GM18511 (cell line): ENCODE data around the gene CACNB4.

Experiments used
- ATAC-seq: cut with Tn5 transposase; IDR thresholded peaks from one replicate; pipeline ENCODE4 v1.9.1; 2021; ENCODE audit warnings: mild to moderate bottlenecking, moderate library complexity; ENCODE audit not compliant: unreplicated experiment

The CACNB4 gene

GRCh38 chr2:151872463-151872862 lies 226.4 kb downstream of the CACNB4 start:
- no peak for ATAC-seq

DNA sequence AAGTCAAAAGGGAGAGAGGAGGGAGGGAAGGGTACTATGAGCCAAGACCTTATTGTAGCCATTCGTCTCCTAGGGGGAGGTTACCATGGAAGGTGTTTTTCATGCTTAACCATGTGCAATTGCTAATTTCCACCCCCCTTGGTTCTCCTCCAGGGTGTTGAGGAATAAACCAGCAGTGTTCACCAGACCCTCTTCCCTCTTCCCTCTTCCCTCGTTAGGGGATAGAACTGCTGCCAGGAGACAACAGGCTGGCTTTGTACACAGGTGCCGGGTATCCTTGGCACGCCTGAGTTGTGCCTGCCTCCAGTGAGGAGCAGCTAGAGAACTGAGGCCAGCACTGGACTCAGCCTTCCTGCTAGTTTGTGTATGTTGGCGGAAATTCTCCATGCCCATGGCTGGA lies 229.6 kb downstream of the CACNB4 start:
- ATAC-seq = no peak

GRCh38 chr2:151862700-151863099 lies 236.1 kb downstream of the CACNB4 start:
- peak; percentile 99 for ATAC-seq

- ATAC-seq = no peak
These were observed 237.7 kb downstream of the CACNB4 start for GRCh38 chr2:151861174-151861573.

DNA sequence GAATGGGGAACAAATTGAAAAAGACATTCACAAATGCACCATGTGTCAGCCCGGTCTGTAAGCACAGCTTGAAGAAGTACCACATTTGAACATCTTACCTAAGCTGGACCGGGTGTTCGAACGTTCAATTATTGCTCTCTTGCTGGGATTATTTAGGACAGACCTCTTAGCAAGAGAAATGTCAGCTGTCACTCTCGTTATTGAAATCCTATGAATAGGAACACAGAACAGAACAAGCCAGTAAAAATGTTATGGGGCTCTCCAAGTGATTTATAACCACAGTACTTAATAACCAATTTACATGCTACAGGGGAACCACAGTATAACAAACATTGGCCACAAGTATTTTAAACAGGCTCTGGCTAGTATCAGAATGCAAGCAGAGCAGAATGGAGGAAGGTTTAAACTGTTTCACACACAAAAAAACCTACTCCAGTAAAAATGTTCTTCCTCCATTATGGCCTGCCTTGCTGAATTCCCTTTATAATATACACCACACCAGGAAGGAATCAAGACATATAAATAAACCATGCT lies 238.2 kb downstream of the CACNB4 start:
- ATAC-seq = no peak

DNA sequence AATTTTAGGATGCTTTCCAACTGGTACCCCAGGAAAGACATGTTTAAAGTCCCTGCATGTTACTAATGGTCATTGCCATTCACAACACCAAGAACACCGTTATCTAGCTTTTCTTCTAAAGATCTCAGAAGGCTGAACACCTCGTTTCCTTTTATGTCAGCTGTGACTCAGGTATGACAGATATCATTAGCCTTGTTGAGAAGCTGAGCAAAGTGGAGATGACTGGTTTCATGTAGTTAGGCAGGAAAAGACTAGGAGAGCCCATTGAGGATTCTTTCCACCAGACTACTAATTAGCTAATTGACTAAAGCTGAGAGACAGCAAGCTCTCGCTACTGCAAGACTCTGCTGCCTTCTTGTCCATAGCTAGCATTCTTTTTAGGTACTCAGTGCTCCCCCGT lies 238.6 kb downstream of the CACNB4 start:
- ATAC-seq = no peak

- no peak for ATAC-seq
These were observed 241.2 kb downstream of the CACNB4 start for GRCh38 chr2:151857650-151858049.

- ATAC-seq = no peak
These were observed 243.7 kb downstream of the CACNB4 start for GRCh38 chr2:151855111-151855510.

DNA sequence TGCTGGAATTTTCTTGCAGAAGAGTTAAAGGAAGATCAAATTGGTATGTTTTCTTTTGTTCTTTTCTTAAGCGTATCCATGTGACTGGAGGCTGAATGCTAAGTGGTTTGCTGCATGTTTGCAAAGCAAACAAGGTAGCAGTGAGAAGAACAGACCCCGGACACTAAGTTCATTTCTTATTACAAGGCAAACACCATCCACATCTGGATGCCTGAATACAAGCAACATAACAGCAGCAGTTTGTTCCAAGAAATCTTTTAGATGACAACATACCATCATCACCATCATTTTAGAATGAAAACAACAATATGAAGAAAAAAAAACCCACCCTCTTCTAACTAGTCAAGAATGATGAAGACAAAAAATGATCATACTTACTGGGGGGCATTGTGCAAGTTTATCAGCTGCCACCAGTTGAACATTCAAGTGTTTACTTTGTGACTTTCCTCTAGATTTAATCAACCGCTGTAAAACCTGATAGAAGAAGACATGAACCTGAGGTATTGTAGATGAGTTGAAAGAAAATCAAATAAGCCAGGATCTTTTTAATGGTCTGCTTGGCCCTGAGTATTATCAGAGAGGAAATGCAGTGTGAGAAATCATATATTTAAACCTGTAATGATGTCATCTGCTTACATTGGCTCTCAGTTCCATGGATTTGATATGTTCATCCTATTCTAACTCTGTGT lies 245.6 kb downstream of the CACNB4 start:
- ATAC-seq = no peak

DNA sequence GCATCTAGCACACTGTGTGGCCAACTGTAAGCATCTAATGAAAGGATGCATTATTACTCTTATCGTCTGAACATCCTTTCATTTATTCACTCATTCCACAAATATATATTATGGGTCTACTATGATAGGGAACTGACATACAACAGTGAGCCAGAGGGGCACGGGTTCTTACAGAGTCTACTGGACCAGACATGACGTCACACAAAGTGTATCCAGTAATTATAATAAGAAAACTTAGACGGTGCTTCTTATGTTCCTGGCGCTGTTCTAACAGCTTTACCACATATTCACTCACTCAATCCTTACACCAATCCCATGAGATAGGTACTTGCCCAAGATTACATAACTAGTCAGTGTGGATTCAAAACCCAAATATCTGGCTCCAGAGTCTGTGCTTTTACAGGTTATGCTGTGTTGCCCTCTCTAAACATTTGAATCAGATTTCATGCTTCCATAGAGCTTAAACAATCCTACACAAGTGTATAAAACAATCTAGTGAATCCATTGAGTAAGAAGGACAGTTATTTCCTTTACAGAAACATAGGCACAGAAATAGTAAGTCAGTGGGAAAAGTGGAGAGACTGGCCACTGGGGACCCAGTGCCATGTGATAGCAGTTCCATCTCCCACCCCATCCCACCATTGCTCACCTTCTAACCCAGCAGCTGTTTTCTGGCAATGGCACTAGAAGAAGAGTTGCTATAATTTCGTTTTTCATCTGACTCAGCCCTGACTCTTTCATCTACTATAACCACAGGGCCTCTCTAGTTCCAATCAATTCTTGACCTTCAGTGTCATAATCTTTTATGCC lies 246.4 kb downstream of the CACNB4 start:
- ATAC-seq = no peak

DNA sequence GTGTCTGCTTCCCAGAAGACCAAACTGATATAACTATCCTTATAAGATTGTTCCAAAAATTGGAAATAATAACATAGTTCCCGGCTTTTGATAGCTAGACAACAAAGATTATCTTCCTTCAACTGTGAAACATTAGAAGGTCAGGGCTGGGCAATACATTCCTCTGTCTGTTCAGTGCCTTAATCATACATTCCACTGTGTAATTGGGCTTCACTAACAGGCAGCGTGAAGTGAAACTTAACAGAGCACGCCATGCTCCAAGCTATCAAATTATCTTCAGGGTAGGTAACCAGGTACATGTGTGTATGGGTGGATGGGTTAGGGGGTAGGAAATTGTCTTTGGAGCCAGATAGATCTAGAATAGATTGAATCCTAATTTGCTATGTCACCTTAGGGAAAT lies 247.1 kb downstream of the CACNB4 start:
- ATAC-seq = no peak

GRCh38 chr2:151849413-151850010 lies 249.3 kb downstream of the CACNB4 start:
- ATAC-seq = no peak

GRCh38 chr2:151845884-151846283 lies 253.0 kb downstream of the CACNB4 start:
- peak; percentile 60 for ATAC-seq

- ATAC-seq = no peak
These were observed 253.4 kb downstream of the CACNB4 start for GRCh38 chr2:151845481-151845880.

DNA sequence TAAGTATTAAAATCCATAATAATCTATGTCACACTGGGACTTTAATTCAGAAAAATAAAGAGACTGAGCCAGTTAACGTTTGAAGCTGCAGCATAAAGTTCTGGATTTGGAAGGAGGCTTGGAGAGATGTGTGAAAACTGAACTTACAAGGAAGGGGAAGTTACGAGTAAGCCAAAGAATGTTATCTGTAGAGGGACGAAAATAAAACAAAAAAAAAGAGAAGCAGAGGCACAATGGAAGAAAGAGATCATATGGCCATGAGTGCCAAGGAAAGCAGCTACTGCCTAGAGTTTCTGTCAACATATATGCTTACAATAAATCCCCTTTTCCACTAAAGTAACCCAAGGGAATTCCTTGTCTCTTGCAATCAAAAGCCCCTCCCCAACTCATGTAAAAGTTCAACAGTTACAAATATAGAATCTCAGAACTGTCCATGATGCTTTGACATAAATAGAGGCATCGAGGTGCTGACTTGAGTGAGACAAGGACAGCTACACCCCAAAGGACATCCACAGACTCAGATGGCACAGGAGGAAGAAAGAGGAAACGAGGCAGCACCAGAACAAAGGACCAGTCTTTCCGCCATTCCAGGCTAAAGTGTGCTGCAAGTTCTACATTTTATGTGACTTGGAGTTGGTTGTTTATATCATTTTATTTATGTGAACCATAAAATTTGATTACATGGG lies 254.5 kb downstream of the CACNB4 start:
- no peak for ATAC-seq

- no peak for ATAC-seq
These were observed 255.2 kb downstream of the CACNB4 start for GRCh38 chr2:151843691-151844061.

- ATAC-seq = no peak
These were observed 255.8 kb downstream of the CACNB4 start for GRCh38 chr2:151842830-151843690.

GRCh38 chr2:151841047-151841424 lies 257.8 kb downstream of the CACNB4 start:
- no peak for ATAC-seq

- peak; percentile 99 for ATAC-seq
These were observed 258.4 kb downstream of the CACNB4 start for GRCh38 chr2:151840216-151841046.
